IMR-90 (cell line): ENCODE measurements around the gene EIF4G3. TPM values are rescaled to one million over a fixed set of nuclear protein-coding genes. Genes with fewer than 3 reads are reported as not detected.

Experiments used
- ATAC-seq: fragments of 200-7000 bp; cut with Tn5 transposase; 2 replicates; pipeline ENCODE4 v1.9.1; 2020; ENCODE audit warnings: low read depth, mild to moderate bottlenecking, moderate library complexity
- BruUV-seq: library from RNA; stranded (reverse); fragments of 400-500 nt; replicated peaks from 2 replicates; lab custom pipeline; 2021; lab: Mats Ljungman, UMichigan
- CTCF ChIA-PET: fragments of 300-600 bp; formaldehyde crosslinking; extraction: SDS; loops from one replicate; lab custom pipeline; 2021; ENCODE audit warnings: antibody characterized with exemption; lab: Yijun Ruan, JAX
- POLR2A ChIA-PET: fragments of 300-600 bp; sonication (Branson Sonifier 250); formaldehyde crosslinking; loops from one replicate; lab custom pipeline; 2022; ENCODE audit warnings: antibody characterized with exemption; ENCODE audit not compliant: unreplicated experiment; lab: Charles Lee
- DNase-seq: peaks from one replicate; pipeline ENCODE4 v3.0.0; 2013
- H2AFZ ChIP-seq: replicated peaks from 2 replicates; pipeline ENCODE3; 2013; ENCODE audit warnings: low read length, mild to moderate bottlenecking; ENCODE audit not compliant: poor library complexity
- H2AK5ac ChIP-seq: 2 replicates; pipeline ENCODE4 v1.6.1; 2013; ENCODE audit warnings: low read depth, low read length, inconsistent platforms
- H2AK9ac ChIP-seq: replicated peaks from 2 replicates; pipeline ENCODE3; 2013; ENCODE audit warnings: mild to moderate bottlenecking, low read depth, low read length, moderate library complexity; ENCODE audit not compliant: poor library complexity
- H2BK120ac ChIP-seq: 2 replicates; pipeline ENCODE4 v1.6.1; 2013; ENCODE audit warnings: low read depth, low read length, inconsistent platforms
- H2BK15ac ChIP-seq: 3 replicates; pipeline ENCODE4 v1.6.1; 2013; ENCODE audit warnings: low read depth, low read length, inconsistent platforms
- H2BK20ac ChIP-seq: 2 replicates; pipeline ENCODE4 v1.6.1; 2013; ENCODE audit warnings: low read depth, mild to moderate bottlenecking, inconsistent platforms, low read length, moderate library complexity
- H2BK5ac ChIP-seq: 2 replicates; pipeline ENCODE4 v1.6.1; 2013; ENCODE audit warnings: mild to moderate bottlenecking, low read depth, low read length, inconsistent platforms; ENCODE audit not compliant: poor library complexity, severe bottlenecking
- H3K14ac ChIP-seq: replicated peaks from 2 replicates; pipeline ENCODE4 v1.6.1; 2013; ENCODE audit warnings: low read depth, low read length, inconsistent platforms
- H3K18ac ChIP-seq: 2 replicates; pipeline ENCODE4 v1.6.1; 2013; ENCODE audit warnings: low read depth, low read length, control low read depth
- H3K23ac ChIP-seq: 2 replicates; pipeline ENCODE4 v1.6.1; 2013; ENCODE audit warnings: low read depth, low read length, inconsistent platforms
- H3K27ac ChIP-seq: 2 replicates; pipeline ENCODE4 v1.5.1; 2013; ENCODE audit warnings: mild to moderate bottlenecking, control low read depth, low read length; ENCODE audit not compliant: insufficient read depth
- H3K27me3 ChIP-seq: 2 replicates; pipeline ENCODE4 v1.6.1; 2013; ENCODE audit warnings: low read length; ENCODE audit not compliant: control insufficient read depth, insufficient read depth
- H3K36me3 ChIP-seq: 2 replicates; pipeline ENCODE4 v1.6.1; 2013; ENCODE audit warnings: low read length, mixed read lengths; ENCODE audit not compliant: control insufficient read depth, insufficient read depth
- H3K4ac ChIP-seq: 2 replicates; pipeline ENCODE4 v1.6.1; 2013; ENCODE audit warnings: low read depth, low read length, inconsistent platforms
- H3K4me1 ChIP-seq: 2 replicates; pipeline ENCODE4 v1.6.1; 2013; ENCODE audit warnings: low read length, mixed read lengths; ENCODE audit not compliant: control insufficient read depth, insufficient read depth
- H3K4me2 ChIP-seq: 2 replicates; pipeline ENCODE4 v1.6.1; 2013; ENCODE audit warnings: low read depth, mild to moderate bottlenecking, control low read depth, low read length, moderate library complexity
- H3K4me3 ChIP-seq: 2 replicates; pipeline ENCODE4 v1.5.1; 2013; ENCODE audit warnings: low read depth, mild to moderate bottlenecking, control low read depth, low read length, moderate library complexity; ENCODE audit not compliant: insufficient read depth
- H3K56ac ChIP-seq: 2 replicates; pipeline ENCODE4 v1.6.1; 2013; ENCODE audit warnings: low read length, inconsistent platforms; ENCODE audit not compliant: insufficient read depth; ENCODE audit errors: extremely low read depth
- H3K79me1 ChIP-seq, 2 experiments: 2 replicates each; pipeline ENCODE4 v1.6.1; 2013; ENCODE audit warnings: low read length in 2 of 2, inconsistent platforms in 1 of 2, low read depth in 1 of 2
- H3K9ac ChIP-seq: 2 replicates; pipeline ENCODE4 v1.6.1; 2013; ENCODE audit warnings: low read depth, low read length, control low read depth
- H3K9me1 ChIP-seq: 2 replicates; pipeline ENCODE4 v1.6.1; 2013; ENCODE audit warnings: low read length, inconsistent platforms; ENCODE audit not compliant: insufficient read depth
- H3K9me3 ChIP-seq: 2 replicates; pipeline ENCODE4 v1.6.1; 2013; ENCODE audit warnings: low read length; ENCODE audit not compliant: control insufficient read depth, insufficient read depth
- H4K20me1 ChIP-seq: 2 replicates; pipeline ENCODE4 v1.6.1; 2013; ENCODE audit warnings: low read length, inconsistent platforms; ENCODE audit not compliant: insufficient read depth
- H4K5ac ChIP-seq: 2 replicates; pipeline ENCODE4 v1.6.1; 2013; ENCODE audit warnings: mild to moderate bottlenecking, low read depth, low read length, control low read depth
- H4K8ac ChIP-seq, 2 experiments: 2 replicates each; pipeline ENCODE4 v1.6.1; 2013; ENCODE audit warnings: low read depth in 2 of 2, low read length in 2 of 2, control low read depth in 1 of 2, inconsistent platforms in 1 of 2
- H4K91ac ChIP-seq: 2 replicates; pipeline ENCODE4 v1.6.1; 2013; ENCODE audit warnings: low read depth, low read length, inconsistent platforms; ENCODE audit not compliant: insufficient read depth
- BHLHE40 ChIP-seq: fragments of 150-350 bp; IDR thresholded peaks from 2 replicates; pipeline ENCODE4 v1.6.1; 2016; ENCODE audit warnings: mild to moderate bottlenecking, low read depth, low read length
- MAFK ChIP-seq: IDR thresholded peaks from 2 replicates; pipeline ENCODE4 v1.6.1; 2012; ENCODE audit warnings: low read depth, low read length, improper control_type of control experiment
- MAZ ChIP-seq: IDR thresholded peaks from 2 replicates; pipeline ENCODE4 v1.6.1; 2012; ENCODE audit warnings: low read depth, mild to moderate bottlenecking, low read length, improper control_type of control experiment, moderate library complexity, borderline replicate concordance
- RCOR1 ChIP-seq: IDR thresholded peaks from 2 replicates; pipeline ENCODE4 v1.6.1; 2012; ENCODE audit warnings: mild to moderate bottlenecking, low read length, improper control_type of control experiment; ENCODE audit not compliant: insufficient replicate concordance
- WGBS, 2 experiments: methylation state at CpG; one replicate each; pipeline versions ENCODE4 v1.1.5 to v1.1.7; 2013; ENCODE audit warnings: missing lambda C conversion rate in 2 of 2; ENCODE audit not compliant: insufficient read length in 1 of 2; ENCODE audit errors: extremely low coverage in 2 of 2; 5-methylcytosine and 5-hydroxymethylcytosine counted together
- dilution Hi-C: fragments of 300-500 bp; cut with HindIII; formaldehyde crosslinking; loops from one replicate; pipeline ENCODE4 v1.14.3; 2018; ENCODE audit warnings: low sequenced_read_pairs; ENCODE audit not compliant: unreplicated experiment
- in situ Hi-C: fragments of 300-500 bp; cut with MboI; formaldehyde crosslinking; loops from 3 replicates; pipeline ENCODE4 v1.14.3; 2019; ENCODE audit warnings: low sequenced_read_pairs, inconsistent platforms, mixed read lengths
- intact Hi-C: fragments of 100-400 bp; cut with micrococcal nuclease; formaldehyde crosslinking; loops from 2 replicates; pipeline ENCODE4 v1.10.0; 2022
- polyA plus RNA-seq, 3 experiments: library from polyadenylated mRNA; depleted of rRNA; stranded (reverse); fragments of >200 nt; gene quantifications; 2 replicates each; pipeline ENCODE4 v1.2.3, GENCODE V29; 2012; ENCODE audit warnings: low replicate concordance in 1 of 3
- total RNA-seq: library from RNA; depleted of rRNA; stranded (reverse); fragments of >200 nt; gene quantifications from 2 replicates; pipeline ENCODE4 v1.2.3, GENCODE V29; 2012

EIF4G3 gene
- total and polyA plus RNA-seq, 2 of the 4 experiments (the other 2 are of a cell fraction) = 25.8 to 49.2 TPM

DNA sequence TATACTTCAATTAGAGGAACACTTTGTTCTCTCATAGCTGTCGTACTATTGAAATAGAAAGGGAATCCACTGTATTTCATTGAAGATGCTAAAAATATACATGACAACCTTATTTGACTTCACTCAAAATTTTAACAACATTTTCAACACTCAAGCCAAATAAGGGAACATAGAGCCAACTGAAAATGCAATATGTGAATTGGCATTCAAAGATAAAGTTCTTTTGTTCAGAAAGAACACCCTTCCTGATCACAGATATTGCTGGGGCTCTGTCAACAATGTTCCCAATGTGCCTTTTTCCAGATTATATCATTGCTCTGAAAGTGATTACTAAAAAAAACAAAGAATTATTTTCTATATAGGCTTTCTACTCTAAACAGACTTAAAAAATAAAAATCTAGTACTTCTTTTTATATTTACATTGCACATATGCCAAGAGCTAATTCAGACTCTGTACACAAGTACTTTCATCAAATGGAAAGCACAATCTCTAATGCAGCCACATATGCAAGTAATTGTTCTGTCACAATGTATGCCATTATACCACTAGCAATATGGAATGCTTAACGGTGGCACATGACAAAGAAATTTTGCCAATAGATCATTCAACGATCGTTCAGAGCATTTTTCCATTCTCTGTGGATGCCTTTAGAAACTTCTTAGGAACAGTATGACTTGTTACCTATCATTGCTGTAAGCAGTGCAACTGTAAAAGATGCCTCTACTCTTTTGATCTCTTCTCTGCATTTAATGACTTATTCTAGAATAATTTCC, 171.0 kb downstream of the EIF4G3 start:
- Histone ChIP-seq H3K9ac (no peak overlapping the region), H2BK120ac (no peak overlapping the region), H2BK5ac (no peak overlapping the region), H3K23ac (no peak overlapping the region), H3K4ac (no peak overlapping the region), H3K18ac (no peak overlapping the region), H3K36me3 (no peaks in the 10 kb centered on the region), H3K56ac (no peak overlapping the region), H3K9me1 (peaks cover 5% of the 10 kb centered on the region; the same call in 1 of the 2 replicates), H3K27ac (no peak overlapping the region), H3K4me1 (no peaks in the 10 kb centered on the region), H2AK5ac (no peak overlapping the region), H3K4me3 (no peak overlapping the region), H4K91ac (no peak overlapping the region), H2AK9ac (no peak overlapping the region), H4K20me1 (peaks cover 14% of the 10 kb centered on the region; the same call in 1 of the 2 replicates), H3K79me1 (peaks cover 29 to 55% of the 10 kb centered on the region in 2 experiments), H3K14ac (no peak overlapping the region), H3K4me2 (no peak overlapping the region), H3K27me3 (no peaks in the 10 kb centered on the region), H2AFZ (no peak overlapping the region), H3K9me3 (no peaks in the 10 kb centered on the region), H4K5ac (no peak overlapping the region), H2BK20ac (no peak overlapping the region), H2BK15ac (no peak overlapping the region), H4K8ac (no peak overlapping the region)
- CTCF ChIA-PET = no interaction called here
- ATAC-seq = no peak
- DNase-seq = no peak
- BruUV-seq = no TSS peak
- TF ChIP-seq RCOR1 (no peak), MAFK (no peak), BHLHE40 (no peak), MAZ (no peak)
- dilution Hi-C loops (no loop called here), in situ Hi-C loops (no loop called here), intact Hi-C loops (loop anchor here (5.0 kb wide), 1 partner anchor 48 kb away; no protein-coding TSS in a partner anchor)
- 83% methylated on average over 1 of the region's 4 CpGs; no CpG with 5 or more reads in 1 of the 2 experiments for WGBS, 2 experiments
- POLR2A ChIA-PET = no interaction called here
